ENCODE results near the gene SKP1. TPM values are rescaled to one million over a fixed set of nuclear protein-coding genes. Genes with fewer than 3 reads are reported as not detected.
"Not testable (repeated sequence)": the region's sequence is repeated elsewhere in the genome, so short reads cannot be mapped to it uniquely, and the experiment has no call there.

Gene SKP1
- total RNA-seq, 1 experiment from 2014 or later: 436 TPM

- DNase-seq (ENCODE audit: low spot score): no peak
- in situ Hi-C loops (cut with HindIII; ENCODE audit: low sequenced_read_pairs): no loop called here
Observed at GRCh38 chr5:134183481-134183880, 6.7 kb upstream of the SKP1 start.

GRCh38 chr5:134178096-134178419 lies 1.3 kb upstream of the SKP1 start:
- DNase-seq (ENCODE audit: low spot score): no peak
- in situ Hi-C loops (cut with HindIII; ENCODE audit: low sequenced_read_pairs): no loop called here

GRCh38 chr5:134177369-134178095 lies 782 bp upstream of the SKP1 start:
- in situ Hi-C loops (cut with HindIII; ENCODE audit: low sequenced_read_pairs): no loop called here
- no peak for DNase-seq (ENCODE audit: low spot score)

- in situ Hi-C loops (cut with HindIII; ENCODE audit: low sequenced_read_pairs): no loop called here
- DNase-seq (ENCODE audit: low spot score): no peak
Observed at GRCh38 chr5:134175921-134176510, 734 bp downstream of the SKP1 start.

- in situ Hi-C loops (cut with HindIII; ENCODE audit: low sequenced_read_pairs): no loop called here
- DNase-seq (ENCODE audit: low spot score): no peak
Observed at GRCh38 chr5:134174841-134175839, 1.6 kb downstream of the SKP1 start.

- in situ Hi-C loops (cut with HindIII; ENCODE audit: low sequenced_read_pairs): no loop called here
- no peak for DNase-seq (ENCODE audit: low spot score)
Observed at GRCh38 chr5:134171972-134172371, 4.8 kb downstream of the SKP1 start.

- no peak for DNase-seq (ENCODE audit: low spot score)
- in situ Hi-C loops (cut with HindIII; ENCODE audit: low sequenced_read_pairs): no loop called here
Observed at GRCh38 chr5:134162592-134162991, 14.2 kb downstream of the SKP1 start.

- DNase-seq (ENCODE audit: low spot score): no peak
- in situ Hi-C loops (cut with HindIII; ENCODE audit: low sequenced_read_pairs): no loop called here
Observed at GRCh38 chr5:134161513-134162395, 15.0 kb downstream of the SKP1 start.

- no peak for DNase-seq (ENCODE audit: low spot score)
- in situ Hi-C loops (cut with HindIII; ENCODE audit: low sequenced_read_pairs): loop anchor here (5.0 kb wide), 1 partner anchor 81 kb away; no protein-coding TSS in a partner anchor
Observed at GRCh38 chr5:134153657-134154056, 23.1 kb downstream of the SKP1 start.

- in situ Hi-C loops (cut with HindIII; ENCODE audit: low sequenced_read_pairs): loop anchor here (5.0 kb wide), 1 partner anchor 81 kb away; no protein-coding TSS in a partner anchor
- no peak for DNase-seq (ENCODE audit: low spot score)
Observed at GRCh38 chr5:134153241-134153640, 23.5 kb downstream of the SKP1 start.

GRCh38 chr5:134152173-134152832 lies 24.4 kb downstream of the SKP1 start:
- DNase-seq (ENCODE audit: low spot score): not testable (repeated sequence)
- in situ Hi-C loops (cut with HindIII; ENCODE audit: low sequenced_read_pairs): loop anchor here (5.0 kb wide), 1 partner anchor 80 kb away; no protein-coding TSS in a partner anchor

- in situ Hi-C loops (cut with HindIII; ENCODE audit: low sequenced_read_pairs): loop anchor here (5.0 kb wide), 1 partner anchor 79 kb away; no protein-coding TSS in a partner anchor
Observed at GRCh38 chr5:134151723-134152122, 25.0 kb downstream of the SKP1 start.

GRCh38 chr5:134149571-134150303 lies 27.0 kb downstream of the SKP1 start:
- no peak for DNase-seq (ENCODE audit: low spot score)

More at GRCh38 chr5:134151723-134152122, 25.0 kb downstream of the SKP1 start:
- DNase-seq (ENCODE audit: low spot score): no peak

GRCh38 chr5:134148986-134149539 lies 27.7 kb downstream of the SKP1 start:
- in situ Hi-C loops (cut with HindIII; ENCODE audit: low sequenced_read_pairs): no loop called here
- no peak for DNase-seq (ENCODE audit: low spot score)

More at GRCh38 chr5:134149571-134150303, 27.0 kb downstream of the SKP1 start:
- in situ Hi-C loops (cut with HindIII; ENCODE audit: low sequenced_read_pairs): loop anchor here (5.0 kb wide), 1 partner anchor 77 kb away; no protein-coding TSS in a partner anchor

GRCh38 chr5:134148316-134148715 lies 28.4 kb downstream of the SKP1 start:
- DNase-seq (ENCODE audit: low spot score): no peak
- in situ Hi-C loops (cut with HindIII; ENCODE audit: low sequenced_read_pairs): no loop called here

- DNase-seq (ENCODE audit: low spot score): no peak
- in situ Hi-C loops (cut with HindIII; ENCODE audit: low sequenced_read_pairs): no loop called here
Observed at GRCh38 chr5:134146651-134147518, 29.9 kb downstream of the SKP1 start.
